IMR-90 (cell line): ENCODE measurements around the gene ZNF385B. TPM values are rescaled to one million over a fixed set of nuclear protein-coding genes. Genes with fewer than 3 reads are reported as not detected.

Source experiments
- ATAC-seq: fragments of 200-7000 bp; cut with Tn5 transposase; 2 replicates; pipeline ENCODE4 v1.9.1; 2020; ENCODE audit warnings: low read depth, mild to moderate bottlenecking, moderate library complexity
- BruUV-seq: library from RNA; stranded (reverse); fragments of 400-500 nt; replicated peaks from 2 replicates; lab custom pipeline; 2021; lab: Mats Ljungman, UMichigan
- CTCF ChIA-PET: fragments of 300-600 bp; formaldehyde crosslinking; extraction: SDS; loops from one replicate; lab custom pipeline; 2021; ENCODE audit warnings: antibody characterized with exemption; lab: Yijun Ruan, JAX
- POLR2A ChIA-PET: fragments of 300-600 bp; sonication (Branson Sonifier 250); formaldehyde crosslinking; loops from one replicate; lab custom pipeline; 2022; ENCODE audit warnings: antibody characterized with exemption; ENCODE audit not compliant: unreplicated experiment; lab: Charles Lee
- DNase-seq: peaks from one replicate; pipeline ENCODE4 v3.0.0; 2013
- H2AFZ ChIP-seq: replicated peaks from 2 replicates; pipeline ENCODE3; 2013; ENCODE audit warnings: low read length, mild to moderate bottlenecking; ENCODE audit not compliant: poor library complexity
- H2AK5ac ChIP-seq: 2 replicates; pipeline ENCODE4 v1.6.1; 2013; ENCODE audit warnings: low read depth, low read length, inconsistent platforms
- H2AK9ac ChIP-seq: replicated peaks from 2 replicates; pipeline ENCODE3; 2013; ENCODE audit warnings: mild to moderate bottlenecking, low read depth, low read length, moderate library complexity; ENCODE audit not compliant: poor library complexity
- H2BK120ac ChIP-seq: 2 replicates; pipeline ENCODE4 v1.6.1; 2013; ENCODE audit warnings: low read depth, low read length, inconsistent platforms
- H2BK15ac ChIP-seq: 3 replicates; pipeline ENCODE4 v1.6.1; 2013; ENCODE audit warnings: low read depth, low read length, inconsistent platforms
- H2BK20ac ChIP-seq: 2 replicates; pipeline ENCODE4 v1.6.1; 2013; ENCODE audit warnings: low read depth, mild to moderate bottlenecking, inconsistent platforms, low read length, moderate library complexity
- H2BK5ac ChIP-seq: 2 replicates; pipeline ENCODE4 v1.6.1; 2013; ENCODE audit warnings: mild to moderate bottlenecking, low read depth, low read length, inconsistent platforms; ENCODE audit not compliant: poor library complexity, severe bottlenecking
- H3K14ac ChIP-seq: replicated peaks from 2 replicates; pipeline ENCODE4 v1.6.1; 2013; ENCODE audit warnings: low read depth, low read length, inconsistent platforms
- H3K18ac ChIP-seq: 2 replicates; pipeline ENCODE4 v1.6.1; 2013; ENCODE audit warnings: low read depth, low read length, control low read depth
- H3K23ac ChIP-seq: 2 replicates; pipeline ENCODE4 v1.6.1; 2013; ENCODE audit warnings: low read depth, low read length, inconsistent platforms
- H3K27ac ChIP-seq: 2 replicates; pipeline ENCODE4 v1.5.1; 2013; ENCODE audit warnings: mild to moderate bottlenecking, control low read depth, low read length; ENCODE audit not compliant: insufficient read depth
- H3K27me3 ChIP-seq: 2 replicates; pipeline ENCODE4 v1.6.1; 2013; ENCODE audit warnings: low read length; ENCODE audit not compliant: control insufficient read depth, insufficient read depth
- H3K36me3 ChIP-seq: 2 replicates; pipeline ENCODE4 v1.6.1; 2013; ENCODE audit warnings: low read length, mixed read lengths; ENCODE audit not compliant: control insufficient read depth, insufficient read depth
- H3K4ac ChIP-seq: 2 replicates; pipeline ENCODE4 v1.6.1; 2013; ENCODE audit warnings: low read depth, low read length, inconsistent platforms
- H3K4me1 ChIP-seq: 2 replicates; pipeline ENCODE4 v1.6.1; 2013; ENCODE audit warnings: low read length, mixed read lengths; ENCODE audit not compliant: control insufficient read depth, insufficient read depth
- H3K4me2 ChIP-seq: 2 replicates; pipeline ENCODE4 v1.6.1; 2013; ENCODE audit warnings: low read depth, mild to moderate bottlenecking, control low read depth, low read length, moderate library complexity
- H3K4me3 ChIP-seq: 2 replicates; pipeline ENCODE4 v1.5.1; 2013; ENCODE audit warnings: low read depth, mild to moderate bottlenecking, control low read depth, low read length, moderate library complexity; ENCODE audit not compliant: insufficient read depth
- H3K56ac ChIP-seq: 2 replicates; pipeline ENCODE4 v1.6.1; 2013; ENCODE audit warnings: low read length, inconsistent platforms; ENCODE audit not compliant: insufficient read depth; ENCODE audit errors: extremely low read depth
- H3K79me1 ChIP-seq, 2 experiments: 2 replicates each; pipeline ENCODE4 v1.6.1; 2013; ENCODE audit warnings: low read length in 2 of 2, inconsistent platforms in 1 of 2, low read depth in 1 of 2
- H3K9ac ChIP-seq: 2 replicates; pipeline ENCODE4 v1.6.1; 2013; ENCODE audit warnings: low read depth, low read length, control low read depth
- H3K9me1 ChIP-seq: 2 replicates; pipeline ENCODE4 v1.6.1; 2013; ENCODE audit warnings: low read length, inconsistent platforms; ENCODE audit not compliant: insufficient read depth
- H3K9me3 ChIP-seq: 2 replicates; pipeline ENCODE4 v1.6.1; 2013; ENCODE audit warnings: low read length; ENCODE audit not compliant: control insufficient read depth, insufficient read depth
- H4K20me1 ChIP-seq: 2 replicates; pipeline ENCODE4 v1.6.1; 2013; ENCODE audit warnings: low read length, inconsistent platforms; ENCODE audit not compliant: insufficient read depth
- H4K5ac ChIP-seq: 2 replicates; pipeline ENCODE4 v1.6.1; 2013; ENCODE audit warnings: mild to moderate bottlenecking, low read depth, low read length, control low read depth
- H4K8ac ChIP-seq, 2 experiments: 2 replicates each; pipeline ENCODE4 v1.6.1; 2013; ENCODE audit warnings: low read depth in 2 of 2, low read length in 2 of 2, control low read depth in 1 of 2, inconsistent platforms in 1 of 2
- H4K91ac ChIP-seq: 2 replicates; pipeline ENCODE4 v1.6.1; 2013; ENCODE audit warnings: low read depth, low read length, inconsistent platforms; ENCODE audit not compliant: insufficient read depth
- BHLHE40 ChIP-seq: fragments of 150-350 bp; IDR thresholded peaks from 2 replicates; pipeline ENCODE4 v1.6.1; 2016; ENCODE audit warnings: mild to moderate bottlenecking, low read depth, low read length
- CEBPB ChIP-seq: IDR thresholded peaks from 2 replicates; pipeline ENCODE4 v1.6.1; 2012; ENCODE audit warnings: low read depth, low read length, improper control_type of control experiment
- CHD1 ChIP-seq: IDR thresholded peaks from 2 replicates; pipeline ENCODE4 v1.6.1; 2012; ENCODE audit warnings: low read depth, low read length, improper control_type of control experiment
- CTCF ChIP-seq: conservative IDR thresholded peaks from 2 replicates; pipeline ENCODE4 v1.5.1; 2012; ENCODE audit warnings: mild to moderate bottlenecking, low read depth, low read length, improper control_type of control experiment
- ELK1 ChIP-seq: fragments of 150-350 bp; IDR thresholded peaks from 2 replicates; pipeline ENCODE4 v1.6.1; 2016; ENCODE audit warnings: low read depth, mild to moderate bottlenecking, low read length, moderate library complexity, borderline replicate concordance
- FOS ChIP-seq: fragments of 150-350 bp; IDR thresholded peaks from 2 replicates; pipeline ENCODE4 v1.6.1; 2016; ENCODE audit warnings: low read depth, low read length
- MAFK ChIP-seq: IDR thresholded peaks from 2 replicates; pipeline ENCODE4 v1.6.1; 2012; ENCODE audit warnings: low read depth, low read length, improper control_type of control experiment
- MAZ ChIP-seq: IDR thresholded peaks from 2 replicates; pipeline ENCODE4 v1.6.1; 2012; ENCODE audit warnings: low read depth, mild to moderate bottlenecking, low read length, improper control_type of control experiment, moderate library complexity, borderline replicate concordance
- MXI1 ChIP-seq: IDR thresholded peaks from 2 replicates; pipeline ENCODE4 v1.6.1; 2012; ENCODE audit warnings: low read depth, mild to moderate bottlenecking, low read length, moderate library complexity, borderline replicate concordance
- NFE2L2 ChIP-seq: fragments of 150-350 bp; IDR thresholded peaks from 2 replicates; pipeline ENCODE4 v1.6.1; 2016; ENCODE audit warnings: low read depth, mild to moderate bottlenecking, low read length
- POLR2A ChIP-seq: IDR thresholded peaks from 2 replicates; pipeline ENCODE4 v1.6.1; 2012; ENCODE audit warnings: mild to moderate bottlenecking, low read depth, low read length
- RAD21 ChIP-seq: IDR thresholded peaks from 2 replicates; pipeline ENCODE4 v1.6.1; 2012; ENCODE audit warnings: low read length, improper control_type of control experiment
- RCOR1 ChIP-seq: IDR thresholded peaks from 2 replicates; pipeline ENCODE4 v1.6.1; 2012; ENCODE audit warnings: mild to moderate bottlenecking, low read length, improper control_type of control experiment; ENCODE audit not compliant: insufficient replicate concordance
- RFX5 ChIP-seq: IDR thresholded peaks from 2 replicates; pipeline ENCODE4 v1.8.0; 2012; ENCODE audit warnings: low read depth, mild to moderate bottlenecking, low read length, moderate library complexity
- SMC3 ChIP-seq: fragments of 150-350 bp; IDR thresholded peaks from 2 replicates; pipeline ENCODE4 v1.6.1; 2016; ENCODE audit warnings: low read depth, mild to moderate bottlenecking, antibody characterized with exemption, low read length, moderate library complexity
- USF2 ChIP-seq: fragments of 150-350 bp; IDR thresholded peaks from 2 replicates; pipeline ENCODE4 v1.6.1; 2017; ENCODE audit warnings: mild to moderate bottlenecking, antibody characterized with exemption, low read length, low read depth
- WGBS, 2 experiments: methylation state at CpG; one replicate each; pipeline versions ENCODE4 v1.1.5 to v1.1.7; 2013; ENCODE audit warnings: missing lambda C conversion rate in 2 of 2; ENCODE audit not compliant: insufficient read length in 1 of 2; ENCODE audit errors: extremely low coverage in 2 of 2; 5-methylcytosine and 5-hydroxymethylcytosine counted together
- dilution Hi-C: fragments of 300-500 bp; cut with HindIII; formaldehyde crosslinking; loops from one replicate; pipeline ENCODE4 v1.14.3; 2018; ENCODE audit warnings: low sequenced_read_pairs; ENCODE audit not compliant: unreplicated experiment
- in situ Hi-C: fragments of 300-500 bp; cut with MboI; formaldehyde crosslinking; loops from 3 replicates; pipeline ENCODE4 v1.14.3; 2019; ENCODE audit warnings: low sequenced_read_pairs, inconsistent platforms, mixed read lengths
- intact Hi-C: fragments of 100-400 bp; cut with micrococcal nuclease; formaldehyde crosslinking; loops from 2 replicates; pipeline ENCODE4 v1.10.0; 2022
- polyA plus RNA-seq, 3 experiments: library from polyadenylated mRNA; depleted of rRNA; stranded (reverse); fragments of >200 nt; gene quantifications; 2 replicates each; pipeline ENCODE4 v1.2.3, GENCODE V29; 2012; ENCODE audit warnings: low replicate concordance in 1 of 3
- total RNA-seq: library from RNA; depleted of rRNA; stranded (reverse); fragments of >200 nt; gene quantifications from 2 replicates; pipeline ENCODE4 v1.2.3, GENCODE V29; 2012

ZNF385B gene
- total and polyA plus RNA-seq, 2 of the 4 experiments (the other 2 are of a cell fraction): not detected

- Histone ChIP-seq H2BK5ac (no peak overlapping the region), H3K9me3 (no peaks in the 10 kb centered on the region), H2AK5ac (no peak overlapping the region), H3K14ac (no peak overlapping the region), H3K79me1 (no peaks in the 10 kb centered on the region), H3K27me3 (peaks cover 34% of the 10 kb centered on the region), H3K9me1 (no peaks in the 10 kb centered on the region), H3K4me2 (no peak overlapping the region), H3K4me1 (peaks cover 2% of the 10 kb centered on the region; the same call in 1 of the 2 replicates), H3K27ac (no peak overlapping the region), H3K23ac (no peak overlapping the region), H2AFZ (no peak overlapping the region), H3K18ac (no peak overlapping the region), H3K4me3 (no peak overlapping the region), H2BK20ac (no peak overlapping the region), H4K5ac (no peak overlapping the region), H4K8ac (no peak overlapping the region), H2BK15ac (no peak overlapping the region), H3K36me3 (no peaks in the 10 kb centered on the region), H2BK120ac (no peak overlapping the region), H4K20me1 (no peaks in the 10 kb centered on the region), H4K91ac (no peak overlapping the region), H3K56ac (no peak overlapping the region), H3K9ac (no peak overlapping the region), H2AK9ac (no peak overlapping the region), H3K4ac (no peak overlapping the region)
- CTCF ChIA-PET: interaction anchor here (1.3 kb wide), 1 partner anchor 9 kb away, joined by 4 read pairs; no protein-coding TSS in a partner anchor
- BruUV-seq: no TSS peak
- WGBS, 2 experiments: 50% methylated on average over 1 of the region's 4 CpGs; no CpG with 5 or more reads in 1 of the 2 experiments
- ATAC-seq: no peak
- TF ChIP-seq MAFK (no peak), RCOR1 (no peak), MXI1 (no peak), FOS (no peak), CTCF (no peak), RAD21 (no peak), POLR2A (no peak), USF2 (no peak), NFE2L2 (no peak), BHLHE40 (no peak), RFX5 (no peak), SMC3 (no peak), CHD1 (no peak), ELK1 (no peak), MAZ (no peak), CEBPB (no peak)
- in situ Hi-C loops (no loop called here), dilution Hi-C loops (no loop called here), intact Hi-C loops (no loop called here)
- POLR2A ChIA-PET: no interaction called here
- no peak for DNase-seq
These were observed 4.2 kb downstream of the ZNF385B start for GRCh38 chr2:179857236-179857635.
